ENCODE measurements around the gene SND1.

DNA sequence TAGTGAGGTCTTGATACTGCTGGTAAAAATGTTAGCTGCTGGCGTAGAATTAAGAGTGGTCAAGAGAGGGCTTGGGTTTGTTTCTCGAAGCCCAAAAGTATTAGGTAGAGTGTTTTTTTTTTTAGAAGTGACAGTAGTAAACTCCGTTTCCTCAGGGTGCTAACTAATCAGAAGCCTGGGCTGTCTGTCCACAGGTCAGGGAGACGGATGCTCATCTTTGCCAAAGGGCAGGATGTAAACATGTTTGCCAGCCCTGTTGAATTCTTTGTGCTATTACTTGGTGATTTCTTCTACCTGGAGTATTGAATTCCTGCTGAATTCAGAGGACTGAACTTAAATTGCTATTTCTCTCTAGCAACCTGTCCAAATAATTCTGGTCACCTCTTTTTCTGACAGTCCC lies 117.1 kb downstream of the SND1 start:
- TF ChIP-seq POLR2A (IDR thresholded peaks at IDR 0.05) = no peak
- TF ChIP-seq, protein P1, sequence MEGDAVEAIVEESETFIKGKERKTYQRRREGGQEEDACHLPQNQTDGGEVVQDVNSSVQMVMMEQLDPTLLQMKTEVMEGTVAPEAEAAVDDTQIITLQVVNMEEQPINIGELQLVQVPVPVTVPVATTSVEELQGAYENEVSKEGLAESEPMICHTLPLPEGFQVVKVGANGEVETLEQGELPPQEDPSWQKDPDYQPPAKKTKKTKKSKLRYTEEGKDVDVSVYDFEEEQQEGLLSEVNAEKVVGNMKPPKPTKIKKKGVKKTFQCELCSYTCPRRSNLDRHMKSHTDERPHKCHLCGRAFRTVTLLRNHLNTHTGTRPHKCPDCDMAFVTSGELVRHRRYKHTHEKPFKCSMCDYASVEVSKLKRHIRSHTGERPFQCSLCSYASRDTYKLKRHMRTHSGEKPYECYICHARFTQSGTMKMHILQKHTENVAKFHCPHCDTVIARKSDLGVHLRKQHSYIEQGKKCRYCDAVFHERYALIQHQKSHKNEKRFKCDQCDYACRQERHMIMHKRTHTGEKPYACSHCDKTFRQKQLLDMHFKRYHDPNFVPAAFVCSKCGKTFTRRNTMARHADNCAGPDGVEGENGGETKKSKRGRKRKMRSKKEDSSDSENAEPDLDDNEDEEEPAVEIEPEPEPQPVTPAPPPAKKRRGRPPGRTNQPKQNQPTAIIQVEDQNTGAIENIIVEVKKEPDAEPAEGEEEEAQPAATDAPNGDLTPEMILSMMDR (IDR thresholded peaks at IDR 0.05) = no peak
